Stimulated activated CD8-positive, alpha-beta memory T cell treated with anti-CD3 and anti-CD28 coated beads, Interleukin-2, amount 100 ng/mL, for 48 hours (primary cell): Measurements from ENCODE around the gene SCAPER.

Experiments used
- DNase-seq, 2 donors: peaks; one replicate each; pipeline ENCODE4 v3.0.0-alpha.2; 2020; ENCODE audit warnings: low read depth in 2 of 2

The SCAPER gene, protein sequence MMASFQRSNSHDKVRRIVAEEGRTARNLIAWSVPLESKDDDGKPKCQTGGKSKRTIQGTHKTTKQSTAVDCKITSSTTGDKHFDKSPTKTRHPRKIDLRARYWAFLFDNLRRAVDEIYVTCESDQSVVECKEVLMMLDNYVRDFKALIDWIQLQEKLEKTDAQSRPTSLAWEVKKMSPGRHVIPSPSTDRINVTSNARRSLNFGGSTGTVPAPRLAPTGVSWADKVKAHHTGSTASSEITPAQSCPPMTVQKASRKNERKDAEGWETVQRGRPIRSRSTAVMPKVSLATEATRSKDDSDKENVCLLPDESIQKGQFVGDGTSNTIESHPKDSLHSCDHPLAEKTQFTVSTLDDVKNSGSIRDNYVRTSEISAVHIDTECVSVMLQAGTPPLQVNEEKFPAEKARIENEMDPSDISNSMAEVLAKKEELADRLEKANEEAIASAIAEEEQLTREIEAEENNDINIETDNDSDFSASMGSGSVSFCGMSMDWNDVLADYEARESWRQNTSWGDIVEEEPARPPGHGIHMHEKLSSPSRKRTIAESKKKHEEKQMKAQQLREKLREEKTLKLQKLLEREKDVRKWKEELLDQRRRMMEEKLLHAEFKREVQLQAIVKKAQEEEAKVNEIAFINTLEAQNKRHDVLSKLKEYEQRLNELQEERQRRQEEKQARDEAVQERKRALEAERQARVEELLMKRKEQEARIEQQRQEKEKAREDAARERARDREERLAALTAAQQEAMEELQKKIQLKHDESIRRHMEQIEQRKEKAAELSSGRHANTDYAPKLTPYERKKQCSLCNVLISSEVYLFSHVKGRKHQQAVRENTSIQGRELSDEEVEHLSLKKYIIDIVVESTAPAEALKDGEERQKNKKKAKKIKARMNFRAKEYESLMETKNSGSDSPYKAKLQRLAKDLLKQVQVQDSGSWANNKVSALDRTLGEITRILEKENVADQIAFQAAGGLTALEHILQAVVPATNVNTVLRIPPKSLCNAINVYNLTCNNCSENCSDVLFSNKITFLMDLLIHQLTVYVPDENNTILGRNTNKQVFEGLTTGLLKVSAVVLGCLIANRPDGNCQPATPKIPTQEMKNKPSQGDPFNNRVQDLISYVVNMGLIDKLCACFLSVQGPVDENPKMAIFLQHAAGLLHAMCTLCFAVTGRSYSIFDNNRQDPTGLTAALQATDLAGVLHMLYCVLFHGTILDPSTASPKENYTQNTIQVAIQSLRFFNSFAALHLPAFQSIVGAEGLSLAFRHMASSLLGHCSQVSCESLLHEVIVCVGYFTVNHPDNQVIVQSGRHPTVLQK (N-terminal part only)

DNA sequence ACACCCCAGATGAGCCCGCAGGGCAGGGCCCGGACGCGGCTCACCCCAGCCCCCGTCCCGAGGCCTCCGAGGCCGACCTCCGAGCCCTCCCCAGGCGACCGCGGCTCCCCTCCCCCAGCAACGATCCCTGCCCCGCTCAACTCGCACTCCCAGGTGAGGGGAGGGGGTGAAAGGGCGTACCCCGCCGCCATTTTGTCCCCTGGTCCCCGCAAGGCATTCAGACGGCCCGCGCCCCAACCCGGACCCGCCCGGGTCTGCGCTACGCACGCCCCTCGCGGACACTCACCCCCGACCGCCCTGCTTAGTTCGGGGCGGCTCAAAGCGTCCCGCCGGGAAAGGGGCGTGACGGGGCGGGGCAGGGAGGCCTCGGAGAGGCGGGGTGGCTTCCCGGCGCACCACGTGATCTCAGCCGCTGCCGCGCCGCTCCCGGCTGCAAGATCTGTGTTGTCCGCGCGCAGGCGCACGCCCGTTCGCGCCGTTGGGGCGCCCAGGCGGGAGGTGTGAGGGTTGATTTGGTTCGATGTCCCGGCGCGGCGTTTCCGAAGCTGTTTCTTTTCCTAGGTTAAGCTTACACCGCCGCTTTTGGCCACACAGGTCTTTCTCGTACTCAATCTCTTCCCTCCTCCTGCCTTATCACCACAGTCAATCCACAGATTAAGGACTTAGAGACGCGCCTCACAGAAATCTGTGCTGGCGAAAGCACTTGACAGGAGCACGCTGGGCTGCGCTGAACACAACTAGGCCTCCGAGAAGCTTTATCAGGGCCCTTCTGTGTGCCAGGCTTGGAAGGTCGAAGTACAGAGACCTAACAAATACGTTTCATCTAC is at the start of gene SCAPER:
Gene SCAPER, minus strand, starts transcription at position 328 of the 827 bp plus-strand sequence. CDS start 21,523 bp downstream, outside the sequence.
- DNase-seq, result peak; percentile 92 to 93

DNA sequence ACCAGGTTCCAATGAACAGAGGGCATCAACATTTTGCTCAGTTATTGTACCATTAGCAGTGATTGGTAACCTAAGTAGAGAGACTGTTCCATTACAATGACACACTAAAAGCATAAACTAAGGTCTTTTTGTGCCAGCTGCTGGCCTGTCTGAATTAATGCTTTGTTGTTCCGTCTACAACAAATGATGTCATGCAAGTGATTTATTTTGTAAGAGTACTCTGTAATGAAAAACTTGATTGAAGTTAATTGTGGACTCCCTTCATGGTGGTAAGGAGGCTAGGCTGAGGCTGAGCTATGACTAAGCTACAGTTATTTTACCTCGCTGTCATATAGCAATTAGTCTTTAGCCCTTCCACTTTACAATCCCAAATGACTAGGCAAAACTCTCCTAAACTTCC is 49.6 kb upstream of the SCAPER start:
- no peak for DNase-seq

DNA sequence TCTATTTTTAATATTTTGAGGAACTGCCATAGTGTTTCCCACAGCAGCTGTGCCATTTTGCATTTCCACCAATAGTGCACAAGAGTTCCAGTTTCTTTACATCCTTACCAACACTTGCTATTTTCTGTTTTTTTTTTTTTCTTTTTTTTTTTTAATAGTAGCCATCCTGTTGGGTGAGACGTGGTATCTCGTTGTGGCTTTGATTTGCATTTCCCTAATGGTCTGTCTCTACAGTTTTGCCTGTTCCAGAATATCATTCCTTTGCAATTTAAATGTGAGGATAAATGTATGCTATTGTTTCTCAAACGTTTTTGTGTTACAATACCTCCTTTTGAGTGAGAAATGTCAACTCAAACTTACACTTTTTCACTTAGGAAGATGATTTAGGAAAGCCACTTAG is 48.8 kb upstream of the SCAPER start:
- DNase-seq, result no peak

DNA sequence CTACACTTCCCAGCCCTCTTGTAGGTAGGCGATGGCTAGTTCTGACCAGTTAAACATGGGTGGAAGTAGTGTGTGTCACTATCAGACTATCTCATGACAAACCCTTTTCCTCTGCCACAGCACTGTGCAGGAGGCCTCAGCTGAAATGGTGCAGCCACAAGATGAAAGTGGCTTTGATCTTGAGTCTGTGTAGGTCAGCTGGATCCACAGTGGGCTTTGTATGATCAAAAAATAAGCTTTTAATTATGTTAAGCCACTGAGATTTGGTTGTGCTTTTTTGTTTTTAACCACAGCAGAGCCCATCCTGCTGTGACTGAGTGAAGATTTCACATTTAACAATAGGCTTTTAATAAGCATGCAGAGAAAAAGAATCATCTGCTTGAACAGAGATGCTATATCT is 46.1 kb upstream of the SCAPER start:
- DNase-seq, result no peak

DNA sequence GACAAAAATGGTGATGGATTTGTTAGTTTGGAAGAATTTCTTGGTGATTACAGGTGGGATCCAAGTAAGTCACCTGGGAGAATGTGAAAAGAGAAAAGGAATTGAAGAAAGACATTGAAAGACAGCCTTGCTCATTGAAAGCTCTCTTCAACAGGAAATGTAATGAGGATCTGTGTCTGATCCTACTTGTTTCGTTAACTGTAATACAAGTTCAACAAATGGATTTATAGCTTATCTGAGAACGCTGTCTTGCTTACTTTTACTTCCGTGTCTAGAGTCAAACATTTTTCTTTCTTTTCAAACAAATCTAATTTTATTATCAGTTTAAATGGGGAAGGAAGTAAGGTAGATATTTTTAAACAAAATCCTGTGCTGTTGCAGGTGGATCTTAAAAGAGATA is 42.3 kb upstream of the SCAPER start:
- DNase-seq, result no peak

DNA sequence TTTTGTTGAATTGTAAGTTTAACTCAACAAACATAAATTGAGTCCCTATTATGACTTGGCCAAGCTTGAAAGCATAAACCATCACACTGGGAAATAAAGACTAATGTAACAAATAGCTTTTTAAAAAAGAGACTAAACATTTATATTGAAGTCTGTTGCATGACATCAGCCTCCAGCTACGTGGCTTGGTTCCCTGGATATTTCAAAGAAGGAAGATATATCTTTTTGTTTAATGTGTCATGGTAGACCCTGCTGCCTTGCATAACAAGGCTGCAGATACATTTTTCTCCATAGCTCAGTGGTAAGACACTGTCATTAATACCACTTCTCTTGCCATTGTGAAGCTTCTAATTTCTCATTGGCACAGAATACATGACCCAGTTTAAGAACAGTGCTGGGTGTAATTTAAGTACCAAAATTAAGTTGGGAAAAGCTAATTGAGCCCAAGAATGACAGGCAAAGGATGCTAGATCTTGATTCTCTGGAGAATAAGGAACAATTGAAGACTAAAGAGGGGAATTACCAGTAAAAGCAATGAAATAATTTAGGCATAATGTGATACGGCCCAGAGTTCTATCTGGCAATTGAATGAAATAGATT is 40.5 kb upstream of the SCAPER start:
- DNase-seq, result no peak

DNA sequence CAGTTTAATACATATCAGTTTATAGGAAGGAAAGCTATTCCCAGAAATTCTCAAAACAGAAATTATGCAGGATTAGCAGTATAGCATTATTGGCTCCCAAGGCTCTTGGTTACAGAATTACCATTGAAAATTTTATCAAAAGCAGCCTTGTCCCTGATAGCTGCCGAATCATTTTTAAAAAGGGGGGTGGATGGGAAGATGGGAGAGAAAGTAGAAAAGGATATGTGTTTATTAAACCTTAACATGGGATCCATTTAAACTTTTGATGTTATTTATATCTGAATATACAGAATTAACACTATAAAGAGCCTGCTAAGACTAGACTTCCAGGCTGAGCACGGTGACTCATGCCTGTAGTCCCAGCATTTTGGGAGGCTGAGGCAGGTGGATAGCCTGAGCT is 37.2 kb upstream of the SCAPER start:
- DNase-seq, result no peak

DNA sequence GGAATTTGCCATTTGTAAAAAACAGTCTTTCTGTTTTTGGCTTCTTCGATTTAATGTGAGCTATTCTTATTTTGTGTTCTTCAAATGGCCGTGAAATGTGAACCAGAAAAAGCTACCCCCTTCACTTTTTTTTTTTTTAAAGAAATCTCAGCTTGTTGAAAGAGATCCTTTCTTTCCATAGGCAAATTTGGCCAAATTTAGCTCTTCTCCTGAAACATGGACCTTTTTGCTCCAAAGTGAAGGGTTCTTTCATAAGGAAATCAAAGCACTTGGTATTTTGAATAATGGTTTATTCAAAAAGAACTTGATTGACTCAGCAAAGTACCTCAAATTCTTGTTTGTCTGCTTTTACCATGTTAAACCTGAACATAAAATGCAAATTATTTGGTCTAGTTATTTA is 36.5 kb upstream of the SCAPER start:
- DNase-seq, result no peak

DNA sequence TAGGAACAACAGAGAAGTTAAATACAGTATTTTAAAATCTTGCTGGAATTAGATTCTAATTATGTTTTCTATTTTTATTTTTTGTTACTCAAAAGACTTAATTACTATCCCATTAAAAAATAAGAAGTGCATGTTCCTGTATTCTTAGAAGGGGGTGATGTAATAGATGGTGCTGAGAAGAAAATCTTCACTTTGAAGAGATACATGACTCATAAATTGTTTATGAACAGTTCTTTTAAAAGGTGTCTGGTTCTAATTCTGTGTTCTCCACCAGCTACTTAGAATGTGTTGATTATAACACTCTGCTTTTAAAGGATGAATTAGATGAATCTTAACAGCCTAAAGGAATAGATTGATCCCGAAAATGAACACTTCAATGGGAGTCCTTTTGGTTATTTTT is 34.6 kb upstream of the SCAPER start:
- no peak for DNase-seq

DNA sequence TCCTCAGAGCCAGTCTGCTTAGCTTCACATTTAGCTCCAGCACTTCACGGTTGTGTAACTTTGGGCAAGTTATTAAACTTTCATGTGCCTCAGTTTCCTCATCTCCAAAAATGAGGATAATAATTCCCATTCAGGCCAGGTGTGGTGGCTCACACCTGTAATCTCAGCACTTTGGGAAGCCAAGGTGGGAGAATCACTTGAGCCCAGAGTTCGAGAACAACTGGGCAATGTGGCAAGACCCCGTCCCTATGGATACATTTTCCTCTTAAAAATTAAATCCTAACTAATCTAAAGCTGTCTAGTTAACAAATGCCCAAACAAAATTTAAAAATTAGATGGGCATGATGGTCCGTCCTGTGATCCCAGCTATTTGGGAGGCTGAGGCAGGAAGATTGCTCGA is 33.6 kb upstream of the SCAPER start:
- no peak for DNase-seq

DNA sequence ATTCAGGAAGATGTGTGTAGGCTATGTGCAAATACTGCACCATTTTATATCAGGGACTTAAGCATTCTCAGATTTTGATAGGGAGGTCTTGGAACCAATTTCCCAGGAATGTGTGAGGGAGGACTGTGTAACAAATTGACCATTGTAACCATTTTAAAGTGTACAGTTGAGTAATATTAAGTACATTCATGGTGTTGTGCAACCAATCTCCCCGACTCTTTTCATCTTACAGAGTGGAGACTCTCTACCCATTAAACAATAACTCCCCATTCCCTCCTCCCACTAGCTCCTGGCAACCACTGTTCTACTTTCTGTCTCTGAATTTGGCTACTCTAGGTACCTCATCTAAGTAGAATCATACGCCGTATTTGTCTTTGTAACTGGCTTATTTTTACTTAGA is 31.5 kb upstream of the SCAPER start:
- DNase-seq, result no peak

DNA sequence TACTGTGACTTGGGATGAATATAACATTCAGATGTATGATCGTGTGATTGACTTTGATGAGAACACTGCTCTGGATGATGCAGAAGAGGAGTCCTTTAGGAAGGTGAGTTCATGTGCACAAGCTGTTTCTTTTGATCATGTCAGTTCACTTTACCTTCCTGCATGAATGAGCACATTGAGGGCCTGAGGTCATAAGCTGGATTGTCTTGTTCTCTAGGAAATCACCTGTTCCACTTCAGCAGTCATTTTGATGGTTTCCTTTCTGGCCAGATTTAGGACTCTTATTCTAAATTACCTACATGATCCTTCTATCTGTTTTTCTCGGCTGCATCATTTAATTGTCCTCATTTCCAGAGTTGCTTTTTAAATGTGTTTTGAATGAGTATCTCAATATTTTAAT is 30.5 kb upstream of the SCAPER start:
- no peak for DNase-seq

DNA sequence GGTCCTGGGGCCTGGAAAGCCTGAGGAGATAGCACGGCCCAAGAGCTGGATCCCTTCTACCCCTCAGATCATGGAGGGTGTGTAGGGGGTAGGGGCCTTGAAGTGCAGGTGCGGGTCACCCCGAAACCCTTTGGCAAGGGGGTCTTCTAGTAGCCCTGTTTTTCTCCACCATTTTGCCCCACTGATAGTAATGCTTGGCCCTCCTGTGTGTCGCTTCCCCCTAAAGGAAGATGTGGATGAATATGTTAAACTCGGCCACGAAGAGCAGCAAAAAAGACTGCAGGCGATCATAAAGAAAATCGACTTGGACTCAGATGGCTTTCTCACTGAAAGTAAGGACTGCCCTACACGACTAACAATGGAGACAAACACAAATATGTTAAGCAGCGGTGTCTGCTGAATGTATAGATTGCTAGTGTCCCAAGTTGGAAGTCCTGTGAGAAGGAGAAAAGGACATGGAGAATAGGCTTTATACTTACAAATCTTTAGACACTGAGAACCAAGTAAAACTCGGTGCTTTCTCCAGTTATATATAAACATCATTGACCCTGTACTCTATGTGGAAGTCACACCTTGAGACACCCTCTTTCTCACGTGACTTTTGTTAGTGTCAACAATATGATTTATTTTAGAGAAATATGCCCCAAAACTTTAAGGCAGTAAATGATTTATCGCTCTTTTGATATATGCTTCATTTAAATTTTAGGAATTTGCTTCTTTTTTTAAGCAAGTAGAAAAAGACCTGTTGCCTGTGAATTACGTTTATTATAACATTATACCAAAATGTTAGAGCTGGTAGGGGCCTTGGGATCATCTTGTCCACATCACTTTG is 27.2 kb upstream of the SCAPER start:
- DNase-seq, result no peak

DNA sequence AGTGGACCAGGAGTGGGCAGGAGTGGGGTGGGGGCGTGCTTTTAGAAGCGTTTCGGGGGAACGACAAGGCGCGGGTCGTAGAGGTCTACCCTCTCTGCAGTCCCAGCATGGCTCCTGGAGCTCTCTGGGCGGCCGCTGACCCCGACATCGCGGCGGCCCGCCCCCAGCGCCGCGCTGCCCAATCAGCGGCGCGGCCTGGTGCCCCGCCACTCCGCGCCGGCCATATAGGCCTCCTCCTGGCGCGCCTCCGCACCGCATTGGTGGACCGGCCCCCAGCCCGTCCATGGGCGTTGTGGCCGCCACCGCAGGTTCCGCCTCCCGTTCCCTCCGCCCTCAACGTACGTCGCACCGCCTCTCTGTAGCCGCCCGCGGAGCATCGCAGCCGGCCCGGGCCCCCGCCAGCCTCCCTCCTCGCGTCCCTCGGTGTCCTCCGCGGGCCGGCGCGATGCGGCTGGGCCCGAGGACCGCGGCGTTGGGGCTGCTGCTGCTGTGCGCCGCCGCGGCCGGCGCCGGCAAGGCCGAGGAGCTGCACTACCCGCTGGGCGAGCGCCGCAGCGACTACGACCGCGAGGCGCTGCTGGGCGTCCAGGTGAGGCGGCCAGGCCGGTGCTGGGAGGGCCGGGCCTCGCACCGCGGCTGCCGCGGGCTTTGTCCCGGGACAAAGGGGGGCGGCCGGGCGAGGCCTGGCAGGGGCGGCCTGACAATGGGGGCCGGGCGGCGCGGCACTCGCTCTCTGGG is 26.4 kb upstream of the SCAPER start, which contains the start of gene RCN2:
Gene RCN2, plus strand, starts transcription at position 353 of the 738 bp plus-strand sequence. Its CDS starts 93 bp downstream, at position 446.
- DNase-seq, result peak; percentile 90 to 91

DNA sequence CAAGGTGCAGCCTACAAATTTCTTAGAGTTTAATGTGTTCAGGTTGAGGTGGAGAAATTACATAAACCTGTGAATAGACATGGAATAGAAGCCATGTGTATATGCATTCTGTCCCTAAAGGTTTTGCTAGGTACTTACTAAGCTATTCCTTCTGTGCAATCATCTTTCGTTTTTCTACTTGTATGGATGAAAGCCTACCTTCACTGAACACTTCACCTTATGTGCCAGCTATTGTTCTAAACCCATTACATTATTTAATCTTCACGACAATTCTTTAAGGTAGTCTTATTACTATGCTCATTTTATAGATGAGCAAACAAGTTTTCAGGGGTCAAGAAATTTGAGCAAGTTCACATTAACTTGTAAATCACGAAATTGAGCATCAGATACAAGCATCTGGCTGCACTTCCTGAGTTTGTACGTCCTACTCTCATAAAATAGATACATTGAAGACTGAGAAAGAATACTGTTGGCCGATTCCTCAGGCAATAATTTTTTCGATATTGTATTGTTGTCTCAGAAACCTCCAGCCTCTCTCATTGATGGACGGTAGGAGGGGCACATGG is 25.8 kb upstream of the SCAPER start:
- DNase-seq, result no peak

DNA sequence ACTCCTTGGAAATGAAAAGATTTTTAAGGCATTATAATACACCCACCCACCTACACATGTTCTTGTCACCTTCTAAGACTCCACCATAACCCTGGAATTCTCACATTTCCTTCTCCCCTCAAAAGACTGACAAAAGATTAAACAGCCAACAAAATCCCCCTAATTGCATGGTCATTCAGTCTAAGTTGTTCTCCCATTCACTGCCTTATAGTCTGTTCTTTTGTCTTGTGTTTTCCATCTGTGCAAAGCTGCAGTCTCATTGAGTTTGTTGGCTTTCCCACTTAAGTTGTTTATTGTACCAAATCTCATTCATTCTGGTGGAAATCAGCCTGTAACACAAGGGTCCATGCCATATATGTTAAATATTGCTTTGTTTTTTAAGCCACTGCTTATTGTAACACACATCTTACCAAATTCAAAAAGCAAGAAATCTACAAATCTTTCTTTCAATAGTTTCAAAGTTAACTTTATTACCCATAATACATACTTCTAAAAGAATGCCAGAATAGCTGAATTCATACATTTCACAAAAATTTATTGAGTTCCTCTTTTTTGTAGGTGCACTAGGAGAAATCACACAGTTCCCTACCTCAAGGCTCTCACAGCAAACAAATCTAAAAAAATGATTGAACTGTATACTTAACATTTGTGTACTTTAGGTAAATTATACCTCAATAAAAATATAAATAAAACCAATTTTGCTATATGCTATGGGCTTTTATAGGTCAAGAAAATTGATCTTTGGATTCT is 24.0 kb upstream of the SCAPER start:
- DNase-seq, result no peak

DNA sequence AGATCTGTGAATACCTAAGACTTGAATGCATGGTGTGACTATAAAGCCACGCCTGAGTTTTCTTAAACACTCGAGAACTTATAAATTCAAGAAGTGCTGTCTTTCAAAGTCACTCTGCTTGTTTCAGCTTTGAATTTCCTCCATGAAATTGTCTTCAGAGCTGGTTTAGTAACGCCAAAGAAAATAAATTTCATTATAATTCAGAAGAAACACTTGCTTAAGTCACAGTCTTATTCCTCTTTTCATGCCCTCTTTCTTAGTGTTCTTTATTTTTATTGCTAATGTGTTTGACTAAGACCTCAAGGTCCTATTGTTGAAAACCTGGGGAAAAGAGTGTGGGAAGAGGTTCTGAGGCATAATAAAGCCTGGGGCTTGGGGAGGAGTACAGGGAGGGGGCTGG is 23.1 kb upstream of the SCAPER start:
- DNase-seq, result no peak

DNA sequence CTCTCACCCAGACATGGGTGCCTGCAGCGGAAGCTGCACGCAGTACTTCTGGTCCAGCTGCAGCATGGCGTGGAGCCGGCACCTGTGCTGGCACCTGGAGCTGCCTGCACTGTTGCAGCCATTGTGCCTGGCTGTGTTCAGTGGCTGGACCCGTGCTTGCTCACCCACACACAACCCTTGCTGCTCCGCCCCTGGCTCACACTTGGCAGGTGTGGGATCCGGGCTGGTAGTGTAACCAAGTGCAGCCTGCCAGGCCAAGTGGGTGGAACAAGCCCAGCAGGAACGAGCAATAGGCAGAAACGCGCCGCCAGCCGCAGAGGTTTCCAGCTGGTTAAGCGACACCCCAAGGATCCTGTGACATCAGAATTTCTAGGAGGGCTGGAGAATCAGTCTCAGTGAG is 11.2 kb upstream of the SCAPER start:
- DNase-seq, result no peak
